Effector CD4-positive, alpha-beta T cell (primary cell): Measurements from ENCODE around the gene FAM50B.

Experiments used
- DNase-seq: peaks from one replicate; pipeline ENCODE4 v3.0.0-alpha.2; 2020
- total RNA-seq: gene quantifications from one replicate; lab custom pipeline; 2026; lab: John Stamatoyannopoulos, UW

FAM50B gene, protein sequence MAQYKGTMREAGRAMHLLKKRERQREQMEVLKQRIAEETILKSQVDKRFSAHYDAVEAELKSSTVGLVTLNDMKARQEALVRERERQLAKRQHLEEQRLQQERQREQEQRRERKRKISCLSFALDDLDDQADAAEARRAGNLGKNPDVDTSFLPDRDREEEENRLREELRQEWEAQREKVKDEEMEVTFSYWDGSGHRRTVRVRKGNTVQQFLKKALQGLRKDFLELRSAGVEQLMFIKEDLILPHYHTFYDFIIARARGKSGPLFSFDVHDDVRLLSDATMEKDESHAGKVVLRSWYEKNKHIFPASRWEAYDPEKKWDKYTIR
- total RNA-seq: 6.4 reads per million, percentile 24 among the genes with 10 or more reads in this experiment

DNA sequence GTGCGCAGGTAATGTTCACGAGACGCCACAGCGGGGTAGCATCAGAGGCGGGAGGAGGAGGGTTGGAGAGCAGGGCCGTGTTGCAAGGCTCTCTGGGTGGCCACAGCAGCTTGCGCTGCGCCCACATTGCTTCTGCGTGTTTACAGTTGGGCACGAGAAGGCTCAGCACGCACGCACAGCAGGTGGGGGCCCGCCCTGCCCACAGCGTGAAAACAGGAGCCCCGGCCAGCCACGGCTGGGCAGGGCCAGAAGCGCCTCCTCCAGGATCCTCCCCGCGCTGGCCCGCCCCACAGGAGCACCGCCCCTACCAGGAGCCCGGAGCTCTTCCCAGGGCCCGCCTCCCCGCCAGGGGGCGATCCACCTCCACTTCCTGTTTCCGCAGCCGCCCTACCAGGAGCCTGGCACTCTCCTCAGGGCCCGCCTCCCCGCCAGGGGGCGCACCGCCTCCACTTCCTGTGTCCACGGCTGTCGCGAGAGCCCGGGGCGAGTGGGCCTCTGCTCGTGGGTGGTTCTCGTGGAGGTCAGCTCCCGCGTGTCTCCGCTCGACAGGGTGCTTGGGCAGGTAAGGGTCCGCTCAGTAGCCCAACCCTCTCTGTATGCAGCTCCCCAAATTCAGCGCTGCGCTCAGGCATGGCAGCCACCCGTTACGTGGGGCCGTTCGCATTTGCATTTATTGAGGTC lies at the start of gene FAM50B:
Gene FAM50B, plus strand, starts transcription at position 449 of the 681 bp plus-strand sequence. CDS start 439 bp downstream, outside the sequence.
- DNase-seq: peak; percentile 80

DNA sequence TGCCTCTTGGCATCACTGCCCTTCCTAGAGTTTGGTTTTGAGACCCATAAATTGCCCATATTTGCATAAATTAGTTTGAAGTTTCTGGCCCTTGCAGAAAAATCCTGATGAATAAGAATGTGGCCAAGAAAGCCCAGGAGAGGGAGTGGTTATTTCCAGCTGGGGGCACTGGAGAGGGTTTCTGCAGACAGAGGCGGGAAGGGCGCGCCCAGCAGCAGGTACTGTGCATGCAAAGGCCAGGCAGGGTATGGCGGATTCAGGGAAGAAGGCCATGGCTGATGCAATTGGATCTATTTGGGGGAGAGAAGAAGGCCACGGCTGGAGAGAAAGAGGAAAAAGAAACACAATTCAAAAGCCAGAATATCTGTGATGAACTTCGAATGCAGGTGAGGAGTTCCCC lies 49.5 kb upstream of the FAM50B start:
- DNase-seq: no peak

DNA sequence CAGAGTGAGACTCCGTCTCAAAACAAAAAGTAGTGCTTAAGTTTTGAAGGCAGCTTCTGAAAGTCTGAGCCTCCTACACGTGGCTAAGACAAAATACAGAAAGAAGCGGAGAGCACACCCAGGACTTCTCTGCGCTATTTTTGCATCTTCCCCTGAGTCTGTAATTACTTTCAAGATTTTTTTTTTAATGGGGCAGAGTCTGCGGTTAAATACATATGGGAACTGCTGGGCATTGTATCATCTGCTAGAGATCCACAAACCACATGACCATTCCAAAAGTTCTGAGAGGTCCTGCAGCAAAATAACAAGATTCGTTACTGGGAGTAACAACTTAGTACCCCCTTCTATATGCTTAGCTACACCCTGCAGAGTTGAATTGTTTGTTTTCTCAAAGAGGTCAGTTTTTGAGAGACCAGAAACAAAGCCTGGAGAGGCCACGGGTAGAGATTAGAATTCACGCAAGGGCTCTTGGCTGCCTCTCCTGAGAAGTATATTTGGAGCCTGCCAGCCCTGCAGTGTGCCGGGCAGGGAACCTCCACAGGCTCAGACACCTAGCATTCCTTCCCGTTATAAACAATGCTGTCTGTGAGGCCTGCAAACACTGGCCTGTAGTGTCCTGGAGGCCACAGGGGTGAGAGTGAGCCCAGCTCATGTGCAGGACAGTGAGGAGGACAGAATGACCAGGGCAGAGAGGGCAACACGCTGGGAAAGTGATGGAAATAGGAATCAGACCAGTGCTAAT lies 48.2 kb upstream of the FAM50B start:
- DNase-seq: no peak

DNA sequence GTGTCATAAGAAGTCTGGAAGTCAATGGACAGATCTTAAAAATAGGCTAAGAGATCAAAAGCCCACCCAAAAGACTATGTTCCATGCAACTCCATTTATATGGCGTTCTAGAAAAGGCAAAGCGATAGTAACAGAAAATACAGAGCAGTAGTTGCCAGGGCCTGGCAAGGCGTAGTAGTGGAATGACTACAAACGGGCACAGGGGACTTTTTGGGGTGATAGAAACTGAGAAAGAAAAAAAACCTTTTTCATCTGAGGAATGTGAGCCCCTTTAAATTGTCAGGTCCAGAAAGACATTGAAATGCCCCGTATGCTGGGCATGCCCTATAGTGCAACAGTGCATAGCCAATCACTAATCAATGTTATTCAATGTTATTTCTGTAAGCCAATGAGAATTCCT lies 47.2 kb upstream of the FAM50B start:
- no peak for DNase-seq

DNA sequence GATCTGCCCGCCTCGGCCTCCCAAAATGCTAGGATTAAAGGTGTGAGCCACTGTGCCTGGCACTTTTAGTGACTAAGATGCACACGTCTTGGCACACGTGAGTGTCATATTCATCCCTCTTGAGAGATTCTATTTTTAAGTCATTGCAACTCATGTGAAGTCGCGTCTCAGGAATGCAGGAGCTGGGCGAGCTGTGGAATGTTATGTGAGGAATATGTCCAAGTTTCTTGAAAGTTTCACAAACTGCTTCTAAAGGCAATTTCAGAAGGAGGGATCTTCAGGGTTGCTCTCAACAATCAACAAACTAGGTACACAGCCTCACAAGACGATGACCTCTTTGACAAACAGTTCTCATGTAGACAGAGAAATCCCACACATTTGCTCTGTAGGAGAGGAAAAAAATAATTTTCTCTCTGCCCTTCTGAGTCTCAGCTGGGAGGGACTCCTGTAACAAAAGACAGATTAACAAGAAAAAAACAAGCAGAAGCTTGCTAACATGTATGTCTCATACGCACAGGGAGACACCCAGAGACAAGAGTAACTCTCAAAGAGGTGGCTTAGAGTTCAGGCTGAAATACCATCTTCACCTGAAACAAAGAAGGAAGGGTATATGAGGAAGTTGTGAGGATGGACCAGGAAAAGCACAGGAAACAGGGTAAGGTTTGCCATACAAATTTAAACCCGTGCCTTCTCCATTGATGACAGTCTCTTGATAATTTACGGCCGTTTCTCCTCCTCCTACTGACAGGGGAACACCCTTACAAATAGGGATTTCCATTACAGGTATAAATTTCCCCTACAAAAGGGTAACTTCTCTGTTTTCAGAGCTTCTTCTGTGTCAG lies 45.3 kb upstream of the FAM50B start:
- DNase-seq: no peak

DNA sequence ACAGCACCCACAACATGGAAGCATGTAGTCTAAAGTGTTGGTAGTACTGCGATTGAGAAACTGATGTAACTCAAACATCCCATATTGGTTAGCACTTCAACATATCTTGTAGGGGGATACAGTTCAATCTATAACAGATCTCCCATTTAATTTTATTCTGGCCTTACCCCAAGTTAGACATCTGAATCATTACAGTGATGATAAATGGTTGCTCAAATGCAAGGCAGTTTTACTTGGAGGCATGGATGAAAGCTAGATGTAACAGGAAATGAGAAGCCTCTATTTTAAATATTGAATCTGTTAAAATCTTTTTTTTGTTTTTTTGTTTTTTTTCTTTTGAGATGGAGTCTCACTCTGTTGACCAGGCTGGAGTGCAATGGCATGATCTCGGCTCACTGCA lies 44.2 kb upstream of the FAM50B start:
- no peak for DNase-seq

DNA sequence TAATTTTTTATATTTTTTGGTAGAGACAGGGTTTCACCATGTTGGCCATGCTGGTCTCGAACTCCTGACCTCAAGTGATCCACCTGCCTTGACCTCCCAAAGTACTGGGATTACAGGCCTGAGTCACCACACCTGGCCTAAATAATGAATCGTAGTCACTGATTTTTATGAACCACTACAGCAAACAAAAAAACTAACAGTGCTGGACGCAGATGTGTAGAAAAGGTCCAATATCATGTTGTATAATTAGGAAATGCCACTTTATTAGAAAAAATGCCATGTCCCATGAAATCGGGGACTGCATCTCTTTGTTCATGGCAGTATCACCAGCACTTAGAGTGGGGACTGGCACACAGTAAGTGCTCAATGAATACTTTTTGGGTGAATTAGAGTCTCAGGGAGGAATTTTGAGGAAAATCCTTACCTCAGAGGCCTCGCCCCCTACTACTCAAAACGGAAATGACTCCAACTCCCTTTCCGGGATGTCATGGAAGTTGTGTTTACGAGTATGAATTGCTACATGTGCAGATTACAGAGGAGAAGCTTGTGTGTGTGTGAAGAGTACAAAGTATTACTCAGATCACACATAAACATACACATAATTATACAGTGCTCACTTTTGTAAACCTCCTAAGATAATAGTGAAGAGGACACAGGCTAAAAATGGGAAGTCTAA lies 43.6 kb upstream of the FAM50B start:
- DNase-seq: no peak

DNA sequence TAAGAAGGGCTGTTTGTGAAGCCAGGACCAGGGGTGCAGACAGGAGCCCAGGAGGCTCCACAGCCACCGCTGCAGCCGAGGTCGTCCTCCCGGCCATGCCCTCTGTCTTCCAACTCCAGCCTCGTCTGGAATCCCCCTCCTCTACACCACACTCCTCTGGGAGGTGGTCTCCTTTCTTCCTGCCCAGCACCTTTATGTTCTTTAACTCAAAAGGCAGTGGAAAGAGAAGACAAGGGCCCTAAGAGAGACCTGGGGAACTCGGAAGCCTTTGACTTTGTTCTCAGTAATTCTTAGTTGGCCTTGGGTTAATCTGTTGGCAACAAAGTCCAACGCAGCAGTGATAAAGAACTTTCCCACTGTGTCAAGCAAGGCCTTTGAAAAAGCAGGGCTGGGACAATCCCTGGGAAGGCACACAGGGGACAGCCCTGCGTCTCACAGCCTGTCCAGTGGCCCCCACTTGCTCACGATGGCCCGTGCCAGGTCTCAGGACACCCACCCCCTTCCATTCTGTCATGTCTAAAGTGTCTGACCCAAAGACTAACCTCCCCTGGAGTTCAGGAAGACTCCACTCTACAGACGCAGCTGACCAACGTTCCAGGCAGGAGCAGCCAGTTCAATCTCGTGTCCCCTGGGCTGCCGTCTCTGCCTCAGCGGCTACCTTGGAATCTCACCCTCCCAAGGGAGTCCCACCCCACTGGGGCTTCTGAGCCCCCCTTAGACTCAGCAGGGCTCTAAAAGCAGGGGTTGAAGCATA lies 42.8 kb upstream of the FAM50B start:
- no peak for DNase-seq

DNA sequence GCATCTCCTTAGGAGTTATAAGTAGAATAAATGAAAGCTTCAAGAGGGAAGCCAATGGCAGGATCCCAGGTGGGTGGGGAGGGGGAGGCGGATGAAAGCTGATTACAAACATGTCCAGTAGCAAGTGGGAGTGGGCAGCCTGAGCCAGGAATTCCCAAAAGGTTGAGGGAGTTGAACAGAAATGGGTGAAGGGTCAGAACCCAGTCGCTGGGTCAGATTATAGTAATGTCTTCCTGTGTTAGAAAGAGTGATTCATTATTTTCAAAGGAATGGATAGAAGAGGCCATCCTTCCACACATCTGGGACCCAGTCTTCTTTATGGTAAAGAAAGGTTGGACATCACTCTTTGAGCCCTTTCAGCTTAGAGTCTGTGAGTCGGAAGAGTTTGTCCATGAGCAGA lies 41.0 kb upstream of the FAM50B start:
- no peak for DNase-seq

DNA sequence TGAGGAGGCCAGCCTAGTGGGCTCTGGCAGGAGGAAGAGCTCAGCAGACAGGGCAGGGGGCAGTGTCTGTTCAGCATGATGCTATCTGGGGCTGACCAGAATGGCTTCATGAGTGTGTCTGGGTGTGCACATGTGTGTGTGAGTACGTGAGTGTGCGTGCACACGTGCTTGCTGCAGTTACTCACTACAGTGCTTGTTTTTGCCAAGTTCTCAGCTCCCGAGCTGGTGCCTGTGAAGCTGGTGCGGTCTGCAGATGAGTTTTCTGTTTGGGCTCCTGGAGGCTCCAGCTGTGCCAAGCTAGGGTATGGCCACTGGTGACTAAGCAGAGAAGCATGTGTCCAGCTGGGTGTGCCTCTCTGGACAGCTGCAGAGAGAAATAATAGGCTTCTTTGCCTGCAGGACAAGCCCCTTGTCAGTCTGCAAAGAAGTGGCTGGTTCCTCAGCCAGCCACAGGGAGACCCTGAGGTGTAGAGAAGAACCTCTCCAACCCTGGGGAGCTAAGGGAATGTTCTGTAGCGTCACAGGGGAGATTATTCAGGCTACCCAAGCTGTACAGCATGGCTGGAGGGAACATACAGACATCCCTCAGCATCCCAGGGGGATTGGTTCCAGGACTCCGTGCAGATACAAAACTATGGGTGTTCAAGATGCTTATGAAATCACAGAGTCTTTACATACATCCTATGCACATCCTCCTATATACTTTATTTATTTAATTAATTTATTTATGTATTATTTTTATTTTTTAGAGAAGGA lies 40.2 kb upstream of the FAM50B start:
- DNase-seq: no peak

DNA sequence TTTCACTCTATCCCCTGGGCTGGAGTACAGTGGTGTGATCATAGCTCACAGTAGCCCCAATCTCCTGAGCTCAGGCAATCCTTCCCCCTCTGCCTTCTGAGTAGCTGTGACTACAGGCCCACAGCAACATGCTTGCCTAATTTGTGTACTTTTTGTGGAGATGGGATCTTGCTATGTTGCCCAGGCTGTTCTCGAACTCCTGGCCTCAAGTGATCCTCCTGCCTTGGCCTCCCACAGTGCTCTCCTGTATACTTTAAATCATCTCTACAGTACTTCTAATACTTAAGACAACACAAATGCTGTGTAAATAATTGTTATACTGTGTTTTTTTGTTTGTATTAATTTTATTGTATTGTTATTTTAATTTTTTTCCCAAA lies 39.7 kb upstream of the FAM50B start:
- DNase-seq: no peak

DNA sequence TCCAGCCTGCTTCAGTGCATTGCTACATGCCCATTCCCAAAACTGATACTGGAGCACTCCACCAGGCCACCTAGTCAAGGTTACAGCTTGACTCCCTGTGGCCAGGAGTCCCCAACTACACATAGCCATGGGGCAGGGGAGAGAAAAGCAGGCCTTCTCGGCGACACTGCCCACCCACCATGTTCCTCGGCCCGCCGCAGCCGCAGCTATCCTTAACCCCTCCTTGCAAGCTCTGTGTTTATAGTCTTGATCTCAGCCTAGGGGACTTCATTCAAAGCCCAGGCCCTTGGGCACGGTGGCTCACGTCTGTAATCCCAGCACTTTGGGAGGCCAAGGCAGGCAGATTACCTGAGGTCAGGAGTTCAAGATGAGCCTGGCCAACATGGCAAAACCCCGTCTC lies 39.2 kb upstream of the FAM50B start:
- DNase-seq: no peak

DNA sequence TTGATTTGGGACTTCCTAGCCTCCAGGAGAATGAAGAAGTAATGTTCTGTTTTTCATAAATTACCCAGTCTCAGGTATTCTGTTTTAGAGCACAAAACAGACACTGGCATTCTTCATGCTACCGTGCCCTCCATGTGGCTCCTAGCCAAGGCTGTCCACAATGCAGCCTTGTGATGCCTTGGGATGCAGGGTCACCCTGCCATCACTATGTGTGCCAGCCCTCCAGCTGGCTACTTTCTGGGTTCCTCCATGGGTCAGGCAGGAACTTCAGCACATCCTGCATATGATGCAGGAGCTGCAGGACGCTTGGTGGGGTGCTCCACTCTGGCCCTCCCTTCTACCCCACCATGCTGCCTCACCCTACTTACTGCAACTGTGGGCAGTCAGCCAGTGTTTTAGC lies 38.0 kb upstream of the FAM50B start:
- DNase-seq: no peak

DNA sequence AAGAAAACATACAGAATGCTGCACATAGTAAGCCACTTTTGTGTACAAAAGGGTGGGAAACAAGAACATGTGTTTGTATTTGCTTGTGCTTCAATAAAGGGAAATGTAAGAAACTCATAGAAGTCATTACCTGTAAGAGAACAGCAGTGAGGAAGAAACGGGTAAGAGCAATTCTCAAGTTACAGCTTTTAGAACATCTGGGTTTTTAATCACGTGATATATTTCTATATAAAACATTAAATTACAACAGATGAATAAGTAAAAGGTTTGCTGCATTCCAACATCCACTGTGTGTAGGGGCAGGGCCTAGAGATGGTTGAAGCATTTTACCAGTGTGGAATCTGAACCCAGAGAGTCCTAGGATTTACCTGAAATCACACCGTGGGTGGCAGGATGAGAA lies 36.6 kb upstream of the FAM50B start:
- DNase-seq: no peak

DNA sequence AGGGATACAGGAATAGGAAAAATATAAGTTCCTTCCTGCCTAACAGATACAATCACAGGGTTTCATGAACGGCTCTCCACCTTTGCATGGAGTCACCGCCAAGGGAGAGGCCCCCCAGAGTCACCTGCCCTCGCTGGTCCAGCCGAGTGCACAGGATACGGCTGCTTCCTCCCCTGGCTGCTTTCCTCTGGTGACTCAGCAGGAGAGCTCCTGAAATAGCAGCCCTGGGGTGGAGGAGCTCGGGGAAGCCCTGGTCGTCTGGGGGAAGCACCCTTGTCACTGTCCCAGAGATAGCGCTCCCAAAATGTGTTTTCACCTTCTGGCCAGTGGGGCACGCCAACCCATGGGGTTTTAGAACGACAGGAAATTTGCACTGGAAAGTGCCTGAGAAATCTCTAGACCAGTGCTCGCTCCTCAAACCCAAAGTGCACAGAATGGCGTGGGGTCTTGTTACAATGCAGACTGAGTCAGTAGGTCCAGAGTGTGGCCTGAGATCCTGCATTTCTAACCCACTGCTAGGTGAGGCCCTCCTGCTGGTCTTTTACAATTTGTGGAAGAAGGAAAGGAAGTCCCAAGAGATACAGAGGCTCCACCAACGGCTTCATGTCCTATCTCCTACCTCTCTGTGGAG lies 35.9 kb upstream of the FAM50B start:
- no peak for DNase-seq

DNA sequence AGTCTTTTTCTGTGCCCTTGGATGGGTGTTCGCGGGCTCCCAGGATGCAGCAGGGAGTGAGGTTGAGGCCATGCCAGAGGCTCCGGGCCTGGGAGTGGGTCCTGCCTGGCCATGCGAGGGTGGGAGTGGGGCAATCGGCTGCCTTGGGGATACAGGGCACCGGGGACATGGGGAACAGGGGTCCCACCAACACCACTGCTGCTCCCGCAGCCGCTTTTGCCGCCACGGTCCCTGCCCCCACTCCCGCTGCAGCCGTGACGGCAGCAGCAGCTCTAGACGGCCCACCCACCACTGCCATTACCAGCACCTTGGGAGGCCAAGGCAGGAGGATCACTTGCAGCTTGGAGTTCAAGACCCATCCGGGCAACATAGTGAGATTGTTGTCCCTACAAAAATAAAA lies 35.3 kb upstream of the FAM50B start:
- no peak for DNase-seq

DNA sequence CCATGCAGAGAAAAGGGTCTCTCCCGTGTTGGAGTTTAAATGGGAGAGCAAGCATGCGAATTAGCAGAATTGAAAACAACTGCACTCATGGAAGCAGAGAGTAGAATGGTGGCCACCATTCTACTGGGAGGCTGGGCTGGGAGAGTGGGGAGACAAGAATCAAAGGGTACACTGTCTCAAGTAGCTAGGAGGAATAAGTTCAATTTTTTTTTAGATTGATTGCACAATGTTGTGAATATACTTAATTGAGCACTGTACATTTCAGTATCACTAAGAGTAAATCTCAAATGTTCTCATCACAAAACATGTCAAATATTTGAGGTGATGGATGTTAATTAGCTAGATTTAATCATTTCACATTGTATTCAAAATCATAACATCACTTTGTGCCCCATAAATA lies 34.6 kb upstream of the FAM50B start:
- no peak for DNase-seq

DNA sequence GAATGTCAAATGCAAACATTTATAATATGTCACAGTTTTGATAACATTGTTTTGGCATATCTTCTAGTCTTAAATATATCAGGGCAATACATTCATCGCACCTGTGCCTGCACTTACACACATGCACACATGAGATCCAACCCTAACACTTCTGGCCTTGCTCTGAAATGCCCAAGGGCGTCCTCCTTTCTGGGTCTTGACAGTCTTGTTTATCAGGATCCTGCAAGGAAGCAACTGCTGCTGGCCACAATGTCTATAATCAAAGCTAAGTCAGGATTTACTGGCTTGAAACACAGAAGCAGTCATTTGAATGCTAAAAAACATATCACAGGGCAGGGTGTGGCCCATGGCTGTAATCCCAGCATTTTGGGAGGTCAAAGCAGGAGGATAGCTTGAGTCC lies 32.9 kb upstream of the FAM50B start:
- no peak for DNase-seq

DNA sequence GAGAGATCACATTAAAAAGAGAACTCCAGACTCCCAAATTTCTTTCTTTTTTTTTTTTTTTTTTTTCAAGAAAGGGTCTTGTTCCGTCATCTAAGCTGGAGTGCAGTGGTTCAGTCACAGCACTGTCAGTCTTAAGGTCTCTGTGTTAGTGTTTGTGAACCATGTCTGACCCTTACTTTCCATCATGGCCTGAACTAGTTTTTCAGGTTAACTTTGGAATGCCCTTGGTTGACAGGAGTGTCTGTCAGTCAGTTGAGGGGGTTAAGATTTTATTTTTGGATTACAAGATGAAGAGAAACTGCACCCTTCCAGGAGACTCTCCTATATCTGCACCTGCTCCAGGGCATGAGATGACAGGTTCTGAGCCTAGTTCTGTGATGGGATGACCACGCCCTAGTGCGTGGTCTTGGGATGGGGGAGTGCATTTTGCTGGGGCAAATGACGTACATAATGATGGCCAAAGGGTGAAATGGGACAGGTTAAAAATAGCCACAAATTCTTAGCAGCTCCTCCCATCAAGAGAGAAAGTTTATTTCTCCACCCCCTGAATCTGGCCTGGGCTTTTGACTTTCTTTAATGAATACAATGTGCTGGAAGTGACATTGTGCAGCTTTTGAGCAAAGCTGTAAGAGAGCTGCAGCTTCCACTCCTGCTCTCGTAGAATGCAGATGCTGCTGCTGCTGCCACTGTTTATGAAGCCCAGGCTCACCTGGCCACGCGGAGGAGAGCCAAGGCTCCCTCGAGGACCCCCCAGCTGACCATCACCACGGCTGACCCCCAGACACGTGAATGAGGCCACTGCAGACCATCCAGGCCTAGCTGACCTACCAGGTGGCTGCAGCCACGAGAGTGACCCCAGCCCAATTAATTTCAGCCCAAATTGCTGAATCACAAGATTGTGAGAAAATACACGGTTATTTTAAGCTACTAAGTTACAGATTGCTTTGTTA lies 29.7 kb upstream of the FAM50B start:
- no peak for DNase-seq
